HepG2 (cell line): ENCODE results near the gene MAMSTR. TPM values are rescaled to one million over a fixed set of nuclear protein-coding genes. Genes with fewer than 3 reads are reported as not detected.
A peak's percentile ranks its signal among the peaks of the same experiment; 100 is the strongest.

ENCODE experiments used
- ATAC-seq: fragments of 200-7000 bp; cut with Tn5 transposase; 3 replicates; pipeline ENCODE4 v1.9.1; 2020; ENCODE audit warnings: mild to moderate bottlenecking, moderate library complexity
- BruUV-seq: library from RNA; stranded (reverse); fragments of 400-500 nt; replicated peaks from 2 replicates; lab custom pipeline; 2021; lab: Mats Ljungman, UMichigan
- CTCF ChIA-PET: fragments of 300-600 bp; formaldehyde crosslinking; extraction: SDS; loops from one replicate; lab custom pipeline; 2021; ENCODE audit warnings: low total read pairs, inconsistent platforms, low intra/inter-chr PET ratio; lab: Yijun Ruan, JAX
- POLR2A ChIA-PET: fragments of 350-600 bp; sonication (Branson Sonifier 250); formaldehyde crosslinking; loops from one replicate; lab custom pipeline; 2020; ENCODE audit warnings: antibody characterized with exemption, inconsistent platforms; lab: Yijun Ruan, JAX
- DNase-seq: peaks from one replicate; pipeline ENCODE4 v3.0.0-alpha.2; 2015; ENCODE audit warnings: low spot score
- FAIRE-seq: peaks from 3 replicates; lab custom pipeline; 2011; peaks lifted over from hg19 to GRCh38; lab: Jason Lieb, UNC
- H2AFZ ChIP-seq: one replicate; pipeline ENCODE4 v1.6.1; 2011; ENCODE audit warnings: low read length, inconsistent platforms
- H3K27ac ChIP-seq: fragments of 300-600 bp; 3 replicates; pipeline ENCODE4 v1.8.0; 2011; ENCODE audit warnings: mixed run types, mild to moderate bottlenecking, mixed read lengths, low read length, inconsistent platforms; ENCODE audit not compliant: insufficient read depth; ENCODE audit errors: extremely low read length
- H3K27me3 ChIP-seq, 2 experiments: fragments of 200-600 bp in 1 of 2; 2 replicates in 1 of 2; 3 replicates in 1 of 2; pipeline versions ENCODE4 v1.6.0 to v1.8.0; 2011; ENCODE audit warnings: low read length in 2 of 2, mild to moderate bottlenecking in 2 of 2, moderate library complexity in 2 of 2, inconsistent platforms in 1 of 2; ENCODE audit not compliant: insufficient read depth in 2 of 2, control insufficient read depth in 1 of 2
- H3K36me3 ChIP-seq, 2 experiments: fragments of 200-600 bp in 1 of 2; replicated peaks in 1 of 2; 2 replicates in 1 of 2; 3 replicates in 1 of 2; pipeline versions ENCODE4 v1.5.1 to v1.8.0; 2011; ENCODE audit warnings: low read length in 2 of 2, inconsistent platforms in 1 of 2; ENCODE audit not compliant: insufficient read depth in 2 of 2, control insufficient read depth in 1 of 2
- H3K4me1 ChIP-seq: 2 replicates; pipeline ENCODE4 v1.5.1; 2012; ENCODE audit warnings: low read length, inconsistent platforms; ENCODE audit not compliant: insufficient read depth
- H3K4me2 ChIP-seq: 2 replicates; pipeline ENCODE4 v1.6.0; 2011; ENCODE audit warnings: low read depth, low read length, inconsistent platforms
- H3K4me3 ChIP-seq, 3 experiments: fragments of 200-600 bp in 1 of 3; sonication (generic), shearing (Covaris generic) in 1 of 3; replicated peaks in 1 of 3; 2 replicates each; pipeline ENCODE4 v1.5.1; 2011 to 2016; ENCODE audit warnings: low read length in 3 of 3, inconsistent platforms in 2 of 3, low read depth in 2 of 3, mild to moderate bottlenecking in 2 of 3, control low read depth in 1 of 3, mixed read lengths in 1 of 3; ENCODE audit not compliant: insufficient read depth in 1 of 3
- H3K79me2 ChIP-seq: one replicate; pipeline ENCODE4 v1.6.1; 2011; ENCODE audit warnings: low read length, inconsistent platforms; ENCODE audit not compliant: insufficient read depth
- H3K9ac ChIP-seq: 2 replicates; pipeline ENCODE4 v1.6.0; 2011; ENCODE audit warnings: mild to moderate bottlenecking, low read depth, low read length, inconsistent platforms; ENCODE audit not compliant: insufficient read depth
- H3K9me3 ChIP-seq: 2 replicates; pipeline ENCODE4 v1.5.1; 2012; ENCODE audit warnings: mild to moderate bottlenecking, low read length
- H4K20me1 ChIP-seq: 2 replicates; pipeline ENCODE4 v1.6.0; 2011; ENCODE audit warnings: inconsistent platforms, mild to moderate bottlenecking, low read length, moderate library complexity; ENCODE audit not compliant: insufficient read depth
- KDM5B ChIP-seq: sonication (generic); formaldehyde crosslinking; IDR thresholded peaks from 2 replicates; pipeline ENCODE4 v1.4.0; 2020; ENCODE audit warnings: missing genetic modification reagents, mild to moderate bottlenecking, borderline replicate concordance
- MAZ ChIP-seq, 2 experiments: sonication (generic) in 1 of 2; formaldehyde crosslinking in 1 of 2; IDR thresholded peaks; 2 replicates each; pipeline versions ENCODE4 v1.5.0 to v1.6.1; 2012 to 2020; ENCODE audit warnings: low read depth in 2 of 2, mild to moderate bottlenecking in 2 of 2, borderline replicate concordance in 1 of 2, improper control_type of control experiment in 1 of 2, low read length in 1 of 2, missing genetic modification reagents in 1 of 2, moderate library complexity in 1 of 2
- NFKB2 ChIP-seq: sonication (generic); formaldehyde crosslinking; IDR thresholded peaks from 2 replicates; pipeline ENCODE4 v1.4.0; 2020; ENCODE audit warnings: missing genetic modification reagents, borderline replicate concordance
- RXRB ChIP-seq: IDR thresholded peaks from 2 replicates; pipeline ENCODE4 v1.6.1; 2016; ENCODE audit warnings: borderline replicate concordance, missing genetic modification reagents, missing compliant biosample characterization
- SP5 ChIP-seq: IDR thresholded peaks from 2 replicates; pipeline ENCODE4 v1.6.1; 2016; ENCODE audit warnings: low read depth, borderline replicate concordance
- ZFY ChIP-seq: sonication (generic); formaldehyde crosslinking; IDR thresholded peaks from 2 replicates; pipeline ENCODE4 v1.4.0; 2020; ENCODE audit warnings: missing genetic modification reagents
- ZKSCAN5 ChIP-seq: sonication (generic); formaldehyde crosslinking; IDR thresholded peaks from 2 replicates; pipeline ENCODE4 v1.5.1; 2020; ENCODE audit warnings: mild to moderate bottlenecking, missing genetic modification reagents
- ZNF263 ChIP-seq: sonication (generic); formaldehyde crosslinking; IDR thresholded peaks from 2 replicates; pipeline ENCODE4 v1.4.0; 2020; ENCODE audit warnings: missing genetic modification reagents
- ZNF644 ChIP-seq: IDR thresholded peaks from 2 replicates; pipeline ENCODE4 v1.6.1; 2016; ENCODE audit warnings: low read depth
- ZNF75D ChIP-seq: sonication (generic); formaldehyde crosslinking; IDR thresholded peaks from 2 replicates; pipeline ENCODE4 v1.8.1; 2023; ENCODE audit warnings: missing genetic modification reagents, mild to moderate bottlenecking, borderline replicate concordance
- WGBS: methylation state at CpG from one replicate; pipeline ENCODE4 v1.1.6; 2017; ENCODE audit warnings: low lambda C conversion rate; 5-methylcytosine and 5-hydroxymethylcytosine counted together
- in situ Hi-C: cut with HindIII; loops from 2 replicates; pipeline ENCODE4 v1.10.0; 2017; ENCODE audit warnings: low pct_unique_long_range_greater_than_20kb; ENCODE audit not compliant: extremely low pct_ligation_motif_present
- intact Hi-C: fragments of 100-400 bp; cut with micrococcal nuclease; formaldehyde crosslinking; loops from one replicate; pipeline ENCODE4 v1.10.0; 2022; ENCODE audit not compliant: unreplicated experiment
- polyA plus RNA-seq, 8 experiments: library from polyadenylated mRNA; depleted of rRNA in 3 of 8; stranded (reverse) in 7 of 8; unstranded in 1 of 8; fragments of >200 nt; fragmentation: Illumina TruSeq in 4 of 8; extraction: Trizol in 4 of 8; gene quantifications; 2 replicates each; pipeline versions ENCODE4 v1.2.1 to v1.2.3, GENCODE V29; 2011 to 2016; ENCODE audit warnings: low read depth in 4 of 8, missing spikeins in 1 of 8, mixed read lengths in 1 of 8; ENCODE audit not compliant: insufficient read depth in 1 of 8
- total RNA-seq, 5 experiments: library from RNA; depleted of rRNA; stranded (reverse); fragments of >200 nt; fragmentation: Illumina TruSeq; extraction: Trizol; gene quantifications; 2 replicates each; pipeline ENCODE4 v1.2.3, GENCODE V29; 2016; ENCODE audit warnings: low read depth in 1 of 5
- TF ChIP-seq, protein P1 (sequence below): sonication (generic); formaldehyde crosslinking; IDR thresholded peaks from 2 replicates; pipeline ENCODE4 v1.5.0; 2020; ENCODE audit warnings: missing genetic modification reagents
- TF ChIP-seq, protein P2 (sequence below): sonication (generic); formaldehyde crosslinking; IDR thresholded peaks from 2 replicates; pipeline ENCODE4 v1.8.1; 2023; ENCODE audit warnings: mild to moderate bottlenecking, inconsistent platforms, moderate library complexity, missing genetic modification reagents, borderline replicate concordance
- TF ChIP-seq, protein P3 (sequence below): sonication (generic); formaldehyde crosslinking; IDR thresholded peaks from 2 replicates; pipeline ENCODE4 v1.4.0; 2020; ENCODE audit warnings: mild to moderate bottlenecking, missing genetic modification reagents

The MAMSTR gene
- total and polyA plus RNA-seq, 2 of the 13 experiments (the other 11 are each of a cell fraction or from before 2014, with no cell fraction given): 2.2 to 2.4 TPM

DNA sequence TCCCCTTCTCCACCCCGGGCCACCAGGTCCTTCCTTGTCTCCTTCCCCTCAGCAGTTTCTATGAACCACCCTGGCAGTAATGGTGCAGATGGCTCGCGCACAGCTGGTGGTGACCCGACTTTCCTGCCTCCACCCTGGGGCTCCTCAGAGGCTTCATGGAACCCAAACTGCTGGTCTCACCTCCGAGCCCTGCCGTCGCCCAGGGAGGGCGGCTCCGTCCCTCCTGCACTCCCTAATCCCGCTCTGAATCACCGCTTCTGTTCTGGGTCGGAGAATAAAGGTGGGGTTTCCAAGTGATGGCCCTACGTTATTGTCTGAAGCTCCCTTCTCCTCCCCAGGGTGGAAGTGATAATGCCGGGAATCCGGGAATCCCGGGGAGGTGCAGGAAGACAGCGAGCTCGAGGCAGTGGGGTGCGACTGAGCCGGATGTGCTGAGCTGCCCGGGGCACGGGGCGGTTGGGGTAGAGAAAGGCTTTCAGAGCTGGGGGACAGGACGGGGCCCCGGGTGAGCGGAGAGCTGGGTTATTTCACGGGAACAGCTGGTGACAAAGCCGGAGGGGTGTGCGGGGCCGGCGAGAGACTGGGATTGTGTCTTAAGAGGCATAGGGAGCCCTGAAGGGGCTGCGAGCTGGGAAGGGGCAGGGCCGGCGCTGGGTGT, 23.0 kb downstream of the MAMSTR start:
- ATAC-seq (no peak; the same call in 2 of the 3 replicates), FAIRE-seq (no peak), DNase-seq (no peak)
- Histone ChIP-seq H3K4me2 (peak overlapping the region; percentile 32; the same call in 1 of the 2 replicates), H3K79me2 (no peaks in the 10 kb centered on the region), H3K36me3 (no peaks in the 10 kb centered on the region), H3K9ac (no peak overlapping the region), H3K9me3 (no peaks in the 10 kb centered on the region), H2AFZ (no peak overlapping the region), H3K4me3 (peak overlapping the region in 1 of 3 experiments; percentile 50; a peak in 1 of 6 replicates), H3K27ac (no peak overlapping the region), H3K27me3 (peaks cover 0 to 3% of the 10 kb centered on the region in 2 experiments; a peak in 1 of 5 replicates), H4K20me1 (no peaks in the 10 kb centered on the region), H3K4me1 (peaks cover 35% of the 10 kb centered on the region)
- in situ Hi-C loops (no loop called here), intact Hi-C loops (no loop called here)
- TF ChIP-seq ZKSCAN5 (CRISPR knock-in tag): peak; percentile 76; the same call in 1 of the 2 replicates
- TF ChIP-seq KDM5B: 0 out of 2 replicates have a peak, but pooled peaks have one; percentile 5
- TF ChIP-seq, protein P1, sequence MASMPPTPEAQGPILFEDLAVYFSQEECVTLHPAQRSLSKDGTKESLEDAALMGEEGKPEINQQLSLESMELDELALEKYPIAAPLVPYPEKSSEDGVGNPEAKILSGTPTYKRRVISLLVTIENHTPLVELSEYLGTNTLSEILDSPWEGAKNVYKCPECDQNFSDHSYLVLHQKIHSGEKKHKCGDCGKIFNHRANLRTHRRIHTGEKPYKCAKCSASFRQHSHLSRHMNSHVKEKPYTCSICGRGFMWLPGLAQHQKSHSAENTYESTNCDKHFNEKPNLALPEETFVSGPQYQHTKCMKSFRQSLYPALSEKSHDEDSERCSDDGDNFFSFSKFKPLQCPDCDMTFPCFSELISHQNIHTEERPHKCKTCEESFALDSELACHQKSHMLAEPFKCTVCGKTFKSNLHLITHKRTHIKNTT (CRISPR knock-in tag): no peak
- BruUV-seq: no TSS peak
- ChIA-PET CTCF (no interaction called here), POLR2A (interaction anchor here (1.0 to 2.2 kb wide), 5 partner anchors 15 to 42 kb away, joined by 4 to 9 read pairs (median 5); no protein-coding TSS in a partner anchor)
- WGBS: 74% methylated on average over 33 of the region's 34 CpGs

DNA sequence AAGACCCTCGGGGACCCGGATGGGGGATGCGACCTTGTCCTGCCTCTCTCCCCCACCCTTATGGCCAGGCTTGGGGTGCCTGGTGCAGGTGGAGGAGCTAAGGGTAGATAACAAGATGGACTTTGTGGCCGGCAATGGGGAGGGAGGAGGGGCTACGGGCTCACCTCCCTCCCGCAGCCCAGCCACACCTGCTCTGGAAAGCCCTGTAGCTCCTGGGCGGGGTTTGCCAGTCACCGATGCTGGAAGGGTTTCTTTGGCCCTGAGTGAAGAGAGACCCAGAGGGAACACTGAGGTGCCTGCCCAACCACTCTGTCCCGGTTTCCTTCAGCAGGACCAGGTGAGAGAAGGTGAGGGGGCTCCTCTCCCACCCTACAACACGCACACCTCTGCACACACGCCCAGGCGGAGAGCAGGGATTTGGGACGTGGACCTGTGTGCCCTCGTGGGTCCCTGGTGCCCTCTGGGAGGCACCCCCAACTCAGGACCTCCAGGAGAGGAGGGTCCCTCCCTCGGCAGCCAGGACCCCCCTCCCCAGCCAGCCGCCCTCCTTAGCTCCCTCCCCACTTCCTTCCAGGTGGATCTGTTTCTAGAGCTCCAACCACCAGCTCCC, 23.7 kb downstream of the MAMSTR start, which contains the start of gene FUT2:
Gene FUT2 (plus strand): TSS at position 229 of the 610 bp plus-strand sequence. CDS start 6,986 bp downstream, outside the sequence.
- POLR2A ChIA-PET: interaction anchor here (1.0 to 2.2 kb wide), 6 partner anchors 15 to 43 kb away, joined by 4 to 9 read pairs (median 4); no protein-coding TSS in a partner anchor
- intact Hi-C loops: no loop called here
- no peaks in the 10 kb centered on the region for H3K9me3 ChIP-seq
- peak within 1 kb of the TSS in 2 of 3 experiments; percentile 34 to 50; a peak in 3 of 6 replicates for H3K4me3 ChIP-seq
- H2AFZ ChIP-seq: no peak within 1 kb of the TSS
- no peaks in the 10 kb centered on the region for H3K36me3 ChIP-seq
- peaks cover 35% of the 10 kb centered on the region for H3K4me1 ChIP-seq
- H4K20me1 ChIP-seq: no peaks in the 10 kb centered on the region
- in situ Hi-C loops: no loop called here
- CTCF ChIA-PET: no interaction called here
- peak within 1 kb of the TSS; percentile 73 for H3K4me2 ChIP-seq
- no peaks in the 10 kb centered on the region for H3K79me2 ChIP-seq
- peaks cover 0 to 3% of the 10 kb centered on the region in 2 experiments; a peak in 1 of 5 replicates for H3K27me3 ChIP-seq
- 4% methylated on average over 5 of the region's 16 CpGs for WGBS
- ATAC-seq: peak; percentile 78
- H3K27ac ChIP-seq: peak within 1 kb of the TSS; percentile 71
- H3K9ac ChIP-seq: 0 out of 2 replicates have a peak within 1 kb of the TSS, but pooled peaks have one; percentile 15
- no TSS peak for BruUV-seq
- no peak for FAIRE-seq
- DNase-seq: no peak
- TF ChIP-seq NFKB2 (CRISPR knock-in tag): 0 out of 2 replicates have a peak, but pooled peaks have one; percentile 24
- TF ChIP-seq ZFY: no peak
- TF ChIP-seq, protein P2, sequence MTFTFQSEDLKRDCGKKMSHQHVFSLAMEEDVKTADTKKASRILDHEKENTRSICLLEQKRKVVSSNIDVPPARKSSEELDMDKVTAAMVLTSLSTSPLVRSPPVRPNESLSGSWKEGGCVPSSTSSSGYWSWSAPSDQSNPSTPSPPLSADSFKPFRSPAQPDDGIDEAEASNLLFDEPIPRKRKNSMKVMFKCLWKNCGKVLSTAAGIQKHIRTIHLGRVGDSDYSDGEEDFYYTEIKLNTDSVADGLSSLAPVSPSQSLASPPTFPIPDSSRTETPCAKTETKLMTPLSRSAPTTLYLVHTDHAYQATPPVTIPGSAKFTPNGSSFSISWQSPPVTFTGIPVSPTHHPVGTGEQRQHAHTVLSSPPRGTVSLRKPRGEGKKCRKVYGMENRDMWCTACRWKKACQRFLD (CRISPR knock-in tag): no peak
- TF ChIP-seq ZNF263 (CRISPR knock-in tag): 0 out of 2 replicates have a peak, but pooled peaks have one; percentile 15
- no peak for TF ChIP-seq MAZ (IDR thresholded peaks at IDR 0.05; ENCODE audit: borderline replicate concordance, low read depth, low read length)
- no peak for TF ChIP-seq MAZ (CRISPR knock-in tag; IDR thresholded peaks at IDR 0.05; ENCODE audit: low read depth)
- TF ChIP-seq RXRB (CRISPR knock-in tag): no peak
- TF ChIP-seq ZNF75D (CRISPR knock-in tag): no peak
- TF ChIP-seq, protein P3, sequence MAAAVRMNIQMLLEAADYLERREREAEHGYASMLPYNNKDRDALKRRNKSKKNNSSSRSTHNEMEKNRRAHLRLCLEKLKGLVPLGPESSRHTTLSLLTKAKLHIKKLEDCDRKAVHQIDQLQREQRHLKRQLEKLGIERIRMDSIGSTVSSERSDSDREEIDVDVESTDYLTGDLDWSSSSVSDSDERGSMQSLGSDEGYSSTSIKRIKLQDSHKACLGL (CRISPR knock-in tag): 0 out of 2 replicates have a peak, but pooled peaks have one; percentile 43
- TF ChIP-seq ZNF644: no peak
- TF ChIP-seq SP5 (CRISPR knock-in tag): peak; percentile 34; the same call in 1 of the 2 replicates
